ENCODE results near the gene MAPK11. TPM values are rescaled to one million over a fixed set of nuclear protein-coding genes. Genes with fewer than 3 reads are reported as not detected.

MAPK11 gene
- total and polyA plus RNA-seq, 10 of the 15 experiments (the other 5 are each of a cell fraction or from before 2014, with no cell fraction given): 0.05 to 12.8 (median 3.7) TPM

GRCh38 chr22:50270666-50271394 lies 650 bp upstream of the MAPK11 start (continued):
- TF ChIP-seq RFX5 (IDR thresholded peaks at IDR 0.05; ENCODE audit: low read depth, low read length) (no peak), GATAD2B (conservative IDR thresholded peaks at IDR 0.05; ENCODE audit: low read depth) (0 out of 2 replicates have a peak, but pooled peaks have one; percentile 29), FOS (IDR thresholded peaks at IDR 0.05; ENCODE audit: borderline replicate concordance, extremely low read depth, insufficient read length) (no peak), RELA (IDR thresholded peaks at IDR 0.05; ENCODE audit: borderline replicate concordance, partially characterized antibody) (no peak), MTA2 (IDR thresholded peaks at IDR 0.05; ENCODE audit: low read depth) (no peak), RBBP5 (conservative IDR thresholded peaks at IDR 0.05) (no peak), SIN3A (IDR thresholded peaks at IDR 0.05; ENCODE audit: low read depth, low read length) (peak; percentile 93), SUZ12 (IDR thresholded peaks at IDR 0.05; ENCODE audit: unreplicated experiment) (no peak), DPF2 (IDR thresholded peaks at IDR 0.05) (no peak), RAD51 (IDR thresholded peaks at IDR 0.05) (no peak), MXI1 (IDR thresholded peaks at IDR 0.05; ENCODE audit: low read depth, low read length) (peak; percentile 78), MTA3 (IDR thresholded peaks at IDR 0.05; ENCODE audit: borderline replicate concordance, low read length) (no peak), SKIL (IDR thresholded peaks at IDR 0.05; ENCODE audit: low read depth, poor library complexity, severe bottlenecking) (no peak), MEF2B (IDR thresholded peaks at IDR 0.05; ENCODE audit: partially characterized antibody, poor library complexity, severe bottlenecking) (no peak), CHD4 (IDR thresholded peaks at IDR 0.05) (no peak), FOXM1 (IDR thresholded peaks at IDR 0.05; ENCODE audit: low read depth, low read length) (no peak), E2F8 (IDR thresholded peaks at IDR 0.05; ENCODE audit: low read depth, partially characterized antibody) (no peak), SREBF2 (IDR thresholded peaks at IDR 0.05; ENCODE audit: low read length) (no peak)
- TF ChIP-seq, protein P1, sequence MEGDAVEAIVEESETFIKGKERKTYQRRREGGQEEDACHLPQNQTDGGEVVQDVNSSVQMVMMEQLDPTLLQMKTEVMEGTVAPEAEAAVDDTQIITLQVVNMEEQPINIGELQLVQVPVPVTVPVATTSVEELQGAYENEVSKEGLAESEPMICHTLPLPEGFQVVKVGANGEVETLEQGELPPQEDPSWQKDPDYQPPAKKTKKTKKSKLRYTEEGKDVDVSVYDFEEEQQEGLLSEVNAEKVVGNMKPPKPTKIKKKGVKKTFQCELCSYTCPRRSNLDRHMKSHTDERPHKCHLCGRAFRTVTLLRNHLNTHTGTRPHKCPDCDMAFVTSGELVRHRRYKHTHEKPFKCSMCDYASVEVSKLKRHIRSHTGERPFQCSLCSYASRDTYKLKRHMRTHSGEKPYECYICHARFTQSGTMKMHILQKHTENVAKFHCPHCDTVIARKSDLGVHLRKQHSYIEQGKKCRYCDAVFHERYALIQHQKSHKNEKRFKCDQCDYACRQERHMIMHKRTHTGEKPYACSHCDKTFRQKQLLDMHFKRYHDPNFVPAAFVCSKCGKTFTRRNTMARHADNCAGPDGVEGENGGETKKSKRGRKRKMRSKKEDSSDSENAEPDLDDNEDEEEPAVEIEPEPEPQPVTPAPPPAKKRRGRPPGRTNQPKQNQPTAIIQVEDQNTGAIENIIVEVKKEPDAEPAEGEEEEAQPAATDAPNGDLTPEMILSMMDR (IDR thresholded peaks at IDR 0.05 in 2 of 3, conservative IDR thresholded peaks at IDR 0.05 in 1 of 3; ENCODE audit: control insufficient read depth in 2 of 3, extremely low read depth in 1 of 3, insufficient read depth in 1 of 3, low read depth in 3 of 3, low read length in 3 of 3): no peak
- TF ChIP-seq, protein P2, sequence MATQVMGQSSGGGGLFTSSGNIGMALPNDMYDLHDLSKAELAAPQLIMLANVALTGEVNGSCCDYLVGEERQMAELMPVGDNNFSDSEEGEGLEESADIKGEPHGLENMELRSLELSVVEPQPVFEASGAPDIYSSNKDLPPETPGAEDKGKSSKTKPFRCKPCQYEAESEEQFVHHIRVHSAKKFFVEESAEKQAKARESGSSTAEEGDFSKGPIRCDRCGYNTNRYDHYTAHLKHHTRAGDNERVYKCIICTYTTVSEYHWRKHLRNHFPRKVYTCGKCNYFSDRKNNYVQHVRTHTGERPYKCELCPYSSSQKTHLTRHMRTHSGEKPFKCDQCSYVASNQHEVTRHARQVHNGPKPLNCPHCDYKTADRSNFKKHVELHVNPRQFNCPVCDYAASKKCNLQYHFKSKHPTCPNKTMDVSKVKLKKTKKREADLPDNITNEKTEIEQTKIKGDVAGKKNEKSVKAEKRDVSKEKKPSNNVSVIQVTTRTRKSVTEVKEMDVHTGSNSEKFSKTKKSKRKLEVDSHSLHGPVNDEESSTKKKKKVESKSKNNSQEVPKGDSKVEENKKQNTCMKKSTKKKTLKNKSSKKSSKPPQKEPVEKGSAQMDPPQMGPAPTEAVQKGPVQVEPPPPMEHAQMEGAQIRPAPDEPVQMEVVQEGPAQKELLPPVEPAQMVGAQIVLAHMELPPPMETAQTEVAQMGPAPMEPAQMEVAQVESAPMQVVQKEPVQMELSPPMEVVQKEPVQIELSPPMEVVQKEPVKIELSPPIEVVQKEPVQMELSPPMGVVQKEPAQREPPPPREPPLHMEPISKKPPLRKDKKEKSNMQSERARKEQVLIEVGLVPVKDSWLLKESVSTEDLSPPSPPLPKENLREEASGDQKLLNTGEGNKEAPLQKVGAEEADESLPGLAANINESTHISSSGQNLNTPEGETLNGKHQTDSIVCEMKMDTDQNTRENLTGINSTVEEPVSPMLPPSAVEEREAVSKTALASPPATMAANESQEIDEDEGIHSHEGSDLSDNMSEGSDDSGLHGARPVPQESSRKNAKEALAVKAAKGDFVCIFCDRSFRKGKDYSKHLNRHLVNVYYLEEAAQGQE (IDR thresholded peaks at IDR 0.05; ENCODE audit: low read depth, low read length): peak; percentile 98

All from GM12878 (cell line).